ENCODE data around the gene BSDC1.

- no peak for TF ChIP-seq CTCF (IDR thresholded peaks at IDR 0.05)
- TF ChIP-seq POLR2A (IDR thresholded peaks at IDR 0.05) = no peak
Observed at GRCh38 chr1:32358435-32358834, 35.8 kb downstream of the BSDC1 start.

Measured in heart left ventricle (tissue), 13 donors.